Hepatocyte (in vitro differentiated cells): ENCODE results near the gene DDX1. TPM values are rescaled to one million over a fixed set of nuclear protein-coding genes. Genes with fewer than 3 reads are reported as not detected.

Source experiments
- DNase-seq: peaks from one replicate; pipeline ENCODE4 v3.0.0-alpha.2; 2016; ENCODE audit warnings: low spot score
- H2AFZ ChIP-seq: fragments of 200-600 bp; sonication (generic); 2 replicates; pipeline ENCODE4 v1.6.0; 2016; ENCODE audit warnings: antibody characterized with exemption, mild to moderate bottlenecking
- H3K27ac ChIP-seq: fragments of 200-600 bp; sonication (generic); 2 replicates; pipeline ENCODE4 v1.5.1; 2016; ENCODE audit warnings: mild to moderate bottlenecking
- H3K27me3 ChIP-seq: fragments of 200-600 bp; sonication (generic); 2 replicates; pipeline ENCODE4 v1.6.1; 2016
- H3K36me3 ChIP-seq: fragments of 200-600 bp; sonication (generic); replicated peaks from 2 replicates; pipeline ENCODE4 v1.5.1; 2016; ENCODE audit warnings: low read depth; ENCODE audit not compliant: insufficient read depth
- H3K4me1 ChIP-seq: fragments of 200-600 bp; sonication (generic); 2 replicates; pipeline ENCODE4 v1.5.1; 2016; ENCODE audit warnings: mild to moderate bottlenecking, moderate library complexity; ENCODE audit not compliant: insufficient read depth
- H3K4me2 ChIP-seq: fragments of 200-600 bp; sonication (generic); 2 replicates; pipeline ENCODE4 v1.6.0; 2016
- H3K4me3 ChIP-seq: fragments of 200-600 bp; sonication (generic); 2 replicates; pipeline ENCODE4 v1.5.1; 2016; ENCODE audit warnings: mild to moderate bottlenecking
- H3K79me2 ChIP-seq: fragments of 200-600 bp; sonication (generic); 2 replicates; pipeline ENCODE4 v1.6.0; 2017; ENCODE audit warnings: mild to moderate bottlenecking
- H3K9me2 ChIP-seq: fragments of 200-600 bp; sonication (generic); replicated peaks from 2 replicates; pipeline ENCODE4 v1.6.0; 2017; ENCODE audit warnings: mild to moderate bottlenecking; ENCODE audit not compliant: insufficient read depth
- H3K9me3 ChIP-seq: fragments of 200-600 bp; sonication (generic); 2 replicates; pipeline ENCODE4 v1.5.1; 2016; ENCODE audit warnings: low read depth, mild to moderate bottlenecking
- H4K20me1 ChIP-seq: fragments of 200-600 bp; sonication (generic); 2 replicates; pipeline ENCODE4 v1.6.0; 2016; ENCODE audit warnings: mild to moderate bottlenecking; ENCODE audit not compliant: insufficient read depth, poor library complexity, severe bottlenecking
- EZH2 ChIP-seq: fragments of 200-600 bp; sonication (generic); IDR thresholded peaks from 2 replicates; pipeline ENCODE4 v1.6.1; 2016; ENCODE audit warnings: antibody characterized with exemption, mild to moderate bottlenecking, borderline replicate concordance
- EZH2phosphoT487 ChIP-seq: fragments of 200-600 bp; sonication (generic); IDR thresholded peaks from one replicate; pipeline ENCODE4 v1.6.1; 2018; ENCODE audit warnings: antibody characterized with exemption, mild to moderate bottlenecking, low read depth, moderate library complexity; ENCODE audit not compliant: unreplicated experiment, severe bottlenecking
- WGBS: methylation state at CpG from one replicate; pipeline ENCODE4 v1.1.6; 2016; ENCODE audit warnings: low lambda C conversion rate; ENCODE audit errors: missing lambda C conversion rate; 5-methylcytosine and 5-hydroxymethylcytosine counted together
- polyA plus RNA-seq: library from polyadenylated mRNA; unstranded; fragments of >200 nt; fragmentation: Nextera tagmentation; extraction: Ambion mirVana; gene quantifications from 2 replicates; pipeline ENCODE4 v1.2.1, GENCODE V29; 2016
- total RNA-seq: library from RNA; depleted of rRNA; stranded (reverse); fragments of >200 nt; gene quantifications from 2 replicates; pipeline ENCODE4 v1.2.3, GENCODE V29; 2014
- TF ChIP-seq, protein P1 (sequence below): fragments of 200-600 bp; sonication (generic); IDR thresholded peaks from 2 replicates; pipeline ENCODE4 v1.5.1; 2016; ENCODE audit warnings: antibody characterized with exemption, mild to moderate bottlenecking; ENCODE audit not compliant: poor library complexity

DDX1 gene
- total and polyA plus RNA-seq, 2 experiments from 2014 or later = 70.2 to 76.2 TPM

DNA sequence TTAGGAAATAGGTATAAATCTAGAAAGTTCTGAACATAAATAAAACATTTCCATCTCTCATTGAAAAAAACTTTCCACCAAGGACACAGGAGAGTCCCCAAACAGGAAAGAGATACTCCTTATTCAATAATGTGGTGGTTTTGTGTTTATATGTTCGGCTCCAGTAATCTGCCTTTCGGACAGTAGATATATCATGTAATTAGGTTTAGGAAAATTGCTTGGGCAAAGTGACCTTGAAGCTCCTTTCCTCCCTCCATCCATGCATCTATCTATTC, 69.6 kb downstream of the DDX1 start:
- no peak overlapping the region for H3K4me3 ChIP-seq
- H3K9me3 ChIP-seq = no peaks in the 10 kb centered on the region
- DNase-seq = no peak
- no peak overlapping the region for H3K27ac ChIP-seq
- H3K27me3 ChIP-seq = no peaks in the 10 kb centered on the region
- TF ChIP-seq, protein P1, sequence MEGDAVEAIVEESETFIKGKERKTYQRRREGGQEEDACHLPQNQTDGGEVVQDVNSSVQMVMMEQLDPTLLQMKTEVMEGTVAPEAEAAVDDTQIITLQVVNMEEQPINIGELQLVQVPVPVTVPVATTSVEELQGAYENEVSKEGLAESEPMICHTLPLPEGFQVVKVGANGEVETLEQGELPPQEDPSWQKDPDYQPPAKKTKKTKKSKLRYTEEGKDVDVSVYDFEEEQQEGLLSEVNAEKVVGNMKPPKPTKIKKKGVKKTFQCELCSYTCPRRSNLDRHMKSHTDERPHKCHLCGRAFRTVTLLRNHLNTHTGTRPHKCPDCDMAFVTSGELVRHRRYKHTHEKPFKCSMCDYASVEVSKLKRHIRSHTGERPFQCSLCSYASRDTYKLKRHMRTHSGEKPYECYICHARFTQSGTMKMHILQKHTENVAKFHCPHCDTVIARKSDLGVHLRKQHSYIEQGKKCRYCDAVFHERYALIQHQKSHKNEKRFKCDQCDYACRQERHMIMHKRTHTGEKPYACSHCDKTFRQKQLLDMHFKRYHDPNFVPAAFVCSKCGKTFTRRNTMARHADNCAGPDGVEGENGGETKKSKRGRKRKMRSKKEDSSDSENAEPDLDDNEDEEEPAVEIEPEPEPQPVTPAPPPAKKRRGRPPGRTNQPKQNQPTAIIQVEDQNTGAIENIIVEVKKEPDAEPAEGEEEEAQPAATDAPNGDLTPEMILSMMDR = no peak
- TF ChIP-seq EZH2phosphoT487 (no peak), EZH2 (no peak)
- H4K20me1 ChIP-seq = no peaks in the 10 kb centered on the region
- no peaks in the 10 kb centered on the region for H3K9me2 ChIP-seq
- 86% methylated on average over 2 of the region's 2 CpGs for WGBS
- no peaks in the 10 kb centered on the region for H3K4me1 ChIP-seq
- H3K4me2 ChIP-seq = no peak overlapping the region
- no peaks in the 10 kb centered on the region for H3K79me2 ChIP-seq
- no peak overlapping the region for H2AFZ ChIP-seq
- H3K36me3 ChIP-seq = no peaks in the 10 kb centered on the region

DNA sequence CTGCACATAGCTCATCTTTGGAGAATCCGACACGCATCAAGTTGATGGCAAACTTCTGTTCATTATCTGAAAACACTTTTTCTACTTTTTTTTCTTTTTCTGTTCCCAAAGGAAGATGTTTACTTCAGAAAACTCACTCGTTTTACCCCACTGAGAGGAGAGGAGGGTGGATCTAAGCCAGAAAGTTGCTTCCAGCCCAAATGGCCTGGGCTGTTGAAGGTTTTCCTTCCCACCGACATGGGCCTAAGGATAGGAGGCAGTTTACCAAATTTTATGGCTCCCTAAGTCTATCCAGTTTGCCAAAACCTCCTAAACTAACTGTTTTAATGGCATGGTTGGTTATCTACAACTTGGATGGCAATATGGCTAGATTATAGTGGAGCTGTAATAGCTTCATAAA, 70.4 kb downstream of the DDX1 start:
- Histone ChIP-seq H3K27me3 (no peaks in the 10 kb centered on the region), H4K20me1 (no peaks in the 10 kb centered on the region), H3K4me3 (no peak overlapping the region), H3K9me3 (no peaks in the 10 kb centered on the region), H3K79me2 (no peaks in the 10 kb centered on the region), H3K4me2 (no peak overlapping the region), H2AFZ (no peak overlapping the region), H3K27ac (no peak overlapping the region), H3K4me1 (no peaks in the 10 kb centered on the region), H3K9me2 (no peaks in the 10 kb centered on the region), H3K36me3 (no peaks in the 10 kb centered on the region)
- WGBS = 75% methylated on average over 4 of the region's 4 CpGs
- no peak for DNase-seq
- TF ChIP-seq EZH2phosphoT487 = no peak
- TF ChIP-seq, protein P1 = no peak
- no peak for TF ChIP-seq EZH2

DNA sequence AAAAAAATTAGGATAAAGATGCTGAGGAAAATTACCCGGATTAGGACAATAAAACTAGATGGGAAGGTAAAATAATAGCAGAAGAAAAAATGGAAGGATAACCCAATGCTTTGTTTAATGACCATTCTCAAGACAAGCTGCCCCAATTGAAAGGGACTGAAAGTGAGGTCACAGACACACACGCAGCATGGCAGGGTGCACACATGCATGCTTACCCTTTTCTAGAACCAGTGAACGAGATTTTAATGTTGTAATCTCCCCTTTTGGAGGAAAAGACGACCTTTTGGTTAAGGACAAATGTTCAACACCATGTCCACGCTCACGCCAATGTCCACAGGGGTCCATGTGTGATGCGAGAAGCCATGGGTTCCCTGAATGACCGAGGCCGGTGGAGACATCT, 70.9 kb downstream of the DDX1 start:
- H3K4me1 ChIP-seq = peaks cover 2% of the 10 kb centered on the region
- no peak for DNase-seq
- TF ChIP-seq, protein P1 = no peak
- TF ChIP-seq EZH2phosphoT487 = no peak
- TF ChIP-seq EZH2 = no peak
- no peak overlapping the region for H3K4me2 ChIP-seq
- no peaks in the 10 kb centered on the region for H3K9me2 ChIP-seq
- no peaks in the 10 kb centered on the region for H3K79me2 ChIP-seq
- no peak overlapping the region for H2AFZ ChIP-seq
- no peak overlapping the region for H3K27ac ChIP-seq
- H3K4me3 ChIP-seq = no peak overlapping the region
- 98% methylated on average over 9 of the region's 9 CpGs for WGBS
- H3K27me3 ChIP-seq = no peaks in the 10 kb centered on the region
- H4K20me1 ChIP-seq = no peaks in the 10 kb centered on the region
- H3K36me3 ChIP-seq = no peaks in the 10 kb centered on the region
- no peaks in the 10 kb centered on the region for H3K9me3 ChIP-seq

DNA sequence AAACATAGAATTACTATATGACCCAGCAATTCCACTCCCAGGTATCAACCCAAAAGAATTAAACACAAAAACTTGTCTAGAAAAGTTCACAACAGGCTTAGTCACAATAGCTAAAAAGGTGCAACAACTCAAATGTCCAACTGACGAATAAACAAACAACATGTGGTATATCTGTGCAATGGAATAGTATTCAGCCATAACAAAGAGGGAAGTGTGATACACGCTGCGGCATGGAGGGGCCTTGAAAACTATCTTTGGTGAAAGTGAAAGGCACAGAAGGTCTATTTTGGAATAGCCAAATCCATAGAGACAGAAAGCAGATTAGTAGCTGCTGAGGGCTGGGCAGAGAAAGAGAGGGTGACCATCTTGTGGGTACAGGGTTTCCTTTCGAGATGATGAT, 72.1 kb downstream of the DDX1 start:
- Histone ChIP-seq H3K4me3 (no peak overlapping the region), H3K4me1 (peaks cover 12% of the 10 kb centered on the region), H3K27me3 (no peaks in the 10 kb centered on the region), H3K9me2 (no peaks in the 10 kb centered on the region), H3K9me3 (no peaks in the 10 kb centered on the region), H3K36me3 (no peaks in the 10 kb centered on the region), H3K27ac (no peak overlapping the region), H2AFZ (no peak overlapping the region), H3K4me2 (no peak overlapping the region), H3K79me2 (no peaks in the 10 kb centered on the region), H4K20me1 (no peaks in the 10 kb centered on the region)
- TF ChIP-seq EZH2phosphoT487 = no peak
- no peak for TF ChIP-seq EZH2
- 96% methylated on average over 4 of the region's 4 CpGs for WGBS
- DNase-seq = no peak
